Right hindlimb (tissue), 1 donor: ENCODE measurements around the gene TERF2IP.

Source experiments
- DNase-seq: peaks from one replicate; pipeline ENCODE4 v3.0.0-alpha.2; 2018

Gene TERF2IP, protein sequence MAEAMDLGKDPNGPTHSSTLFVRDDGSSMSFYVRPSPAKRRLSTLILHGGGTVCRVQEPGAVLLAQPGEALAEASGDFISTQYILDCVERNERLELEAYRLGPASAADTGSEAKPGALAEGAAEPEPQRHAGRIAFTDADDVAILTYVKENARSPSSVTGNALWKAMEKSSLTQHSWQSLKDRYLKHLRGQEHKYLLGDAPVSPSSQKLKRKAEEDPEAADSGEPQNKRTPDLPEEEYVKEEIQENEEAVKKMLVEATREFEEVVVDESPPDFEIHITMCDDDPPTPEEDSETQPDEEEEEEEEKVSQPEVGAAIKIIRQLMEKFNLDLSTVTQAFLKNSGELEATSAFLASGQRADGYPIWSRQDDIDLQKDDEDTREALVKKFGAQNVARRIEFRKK

DNA sequence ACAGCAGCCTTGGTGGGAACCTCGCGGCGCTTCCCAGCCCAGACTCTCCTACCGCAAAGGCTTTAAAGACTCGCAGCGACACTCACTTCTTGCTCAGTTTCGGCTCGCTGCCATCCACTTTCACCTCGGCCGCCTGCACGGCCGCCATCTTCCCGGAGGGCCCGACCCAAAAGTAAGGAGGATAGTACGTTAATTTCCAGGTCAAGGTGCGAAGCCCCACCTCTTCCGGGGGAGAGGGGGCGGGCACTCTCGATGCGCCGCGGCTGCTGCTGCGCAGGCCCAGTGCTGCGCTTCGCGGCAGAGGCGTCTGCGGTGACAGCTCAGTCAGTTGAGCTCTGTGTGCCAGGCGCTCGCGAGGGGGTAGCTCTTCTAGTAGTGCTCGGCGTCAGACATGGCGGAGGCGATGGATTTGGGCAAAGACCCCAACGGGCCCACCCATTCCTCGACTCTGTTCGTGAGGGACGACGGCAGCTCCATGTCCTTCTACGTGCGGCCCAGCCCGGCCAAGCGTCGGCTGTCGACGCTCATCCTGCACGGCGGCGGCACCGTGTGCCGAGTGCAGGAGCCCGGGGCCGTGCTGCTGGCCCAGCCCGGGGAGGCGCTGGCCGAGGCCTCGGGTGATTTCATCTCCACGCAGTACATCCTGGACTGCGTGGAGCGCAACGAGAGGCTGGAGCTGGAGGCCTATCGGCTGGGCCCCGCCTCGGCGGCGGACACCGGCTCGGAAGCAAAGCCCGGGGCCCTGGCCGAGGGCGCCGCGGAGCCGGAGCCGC is at the start of gene TERF2IP, which contains the start of gene KARS1:
Gene TERF2IP, plus strand, starts transcription at position 282 of the 773 bp plus-strand sequence. Its CDS starts 110 bp downstream, at position 392.
Gene KARS1, minus strand, starts transcription at position 174 of the 773 bp plus-strand sequence. Its CDS starts 26 bp downstream, at position 148.
- DNase-seq: peak; percentile 97

DNA sequence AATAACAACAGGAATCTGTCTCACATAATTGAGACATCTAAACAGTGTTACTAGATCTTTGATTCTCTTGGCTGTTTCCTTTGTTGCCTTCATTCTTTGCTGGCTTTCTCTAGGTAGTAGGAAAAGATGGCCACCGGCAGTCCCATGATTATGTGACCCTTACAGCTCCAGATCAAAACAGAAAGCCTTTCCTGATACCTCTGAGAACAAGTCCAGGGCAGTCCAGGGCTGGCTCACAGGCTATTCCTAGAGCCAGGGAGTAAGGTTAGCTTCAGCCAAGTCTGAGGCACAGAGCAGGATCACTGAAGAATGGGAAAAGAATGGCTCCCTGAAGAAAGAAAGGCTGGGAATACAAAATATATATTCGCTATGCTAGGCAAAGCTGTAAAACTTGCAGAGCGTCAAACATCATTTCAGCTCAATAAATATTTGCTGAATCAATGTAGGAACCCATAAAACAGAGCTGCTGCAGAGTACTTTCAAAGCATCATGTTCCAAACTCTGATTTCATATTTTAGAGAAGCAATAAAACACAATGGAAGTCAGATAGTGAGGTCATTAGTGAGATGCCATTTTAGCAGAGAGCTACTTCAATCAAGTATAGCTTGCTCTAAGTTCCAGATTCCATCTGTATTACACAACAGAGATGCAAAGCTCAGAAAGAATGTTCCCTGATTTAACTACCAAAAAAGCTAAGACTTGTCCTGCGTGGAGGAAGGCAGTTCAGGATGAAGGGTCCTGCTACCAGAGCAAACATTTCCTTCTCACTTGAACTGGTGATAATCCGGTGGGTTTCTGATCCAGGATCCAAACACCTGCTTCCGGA is 47.9 kb upstream of the TERF2IP start:
- no peak for DNase-seq

DNA sequence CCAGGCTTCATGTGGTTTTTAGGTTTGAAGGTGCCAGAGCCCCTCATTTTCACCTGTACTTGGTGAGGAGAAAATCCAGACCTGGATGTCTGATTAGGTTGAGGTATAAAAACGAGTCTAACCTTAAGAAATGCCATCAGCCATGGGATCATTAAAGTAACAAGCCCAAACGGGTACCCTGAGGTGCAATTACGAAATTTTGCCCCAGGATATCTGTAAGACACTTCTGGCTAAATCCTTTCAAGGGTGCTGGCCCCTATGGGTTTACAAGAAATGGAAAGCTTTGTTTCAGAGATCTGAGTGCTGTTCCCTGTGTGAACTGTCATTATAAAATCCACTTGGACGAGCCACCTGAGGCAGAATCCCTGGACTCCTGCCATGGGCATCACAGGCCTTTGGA is 44.3 kb upstream of the TERF2IP start:
- DNase-seq: no peak

DNA sequence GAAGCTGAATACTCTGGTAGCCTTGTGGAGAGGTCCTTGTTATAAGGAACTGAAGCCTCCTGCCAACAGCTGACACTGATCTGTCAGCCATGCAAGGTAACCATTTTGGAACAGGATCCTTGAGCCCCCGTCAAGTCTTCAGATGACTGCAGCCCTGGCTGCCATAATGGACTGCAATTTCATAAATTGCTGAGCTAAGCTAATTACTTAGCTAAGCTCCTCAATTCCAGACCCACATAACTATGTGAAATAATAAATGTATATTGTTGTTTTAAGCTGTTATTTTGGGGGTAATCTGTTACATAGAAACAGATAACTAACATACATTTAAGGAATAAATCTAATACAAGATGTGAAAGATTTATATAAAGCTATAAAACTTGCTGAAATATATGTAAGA is 41.1 kb upstream of the TERF2IP start:
- no peak for DNase-seq

DNA sequence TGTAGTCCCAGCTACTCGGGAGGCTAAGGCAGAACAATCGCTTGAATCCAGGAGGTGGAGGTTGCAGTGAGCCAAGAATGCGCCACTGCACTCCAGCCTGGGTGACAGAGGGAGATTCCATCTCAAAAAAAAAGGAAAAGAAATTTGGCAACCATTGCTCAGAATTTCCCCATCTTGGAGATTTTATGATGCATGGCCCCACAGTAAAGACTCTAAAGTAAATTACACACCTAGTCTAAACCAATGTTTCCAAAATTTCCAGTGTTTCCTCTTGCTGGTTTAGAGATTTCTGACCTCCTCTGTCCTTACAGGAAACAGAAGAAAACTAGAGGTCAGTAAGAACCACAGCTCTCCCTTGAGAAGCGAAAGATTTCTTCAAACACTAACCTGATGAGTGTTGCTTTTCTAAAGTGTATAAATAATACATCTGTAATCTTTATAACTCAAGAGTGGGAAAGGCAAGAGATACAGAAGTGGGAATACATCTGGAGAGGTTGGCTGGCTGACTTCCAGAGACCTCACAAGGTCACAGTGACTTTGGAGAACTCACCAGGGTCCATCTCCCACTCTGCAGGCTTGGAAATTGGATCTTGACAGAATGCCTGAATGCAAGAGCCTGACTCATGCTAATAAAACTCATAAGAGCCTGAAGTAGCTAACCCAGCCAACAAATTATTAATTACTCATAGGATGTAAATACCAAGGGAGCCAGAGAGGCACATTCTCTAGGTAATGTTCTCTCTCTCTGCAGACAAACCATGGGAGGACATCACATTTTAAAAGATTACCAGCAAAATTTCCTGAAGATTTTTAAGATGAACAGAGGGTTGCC is 33.3 kb upstream of the TERF2IP start:
- no peak for DNase-seq

DNA sequence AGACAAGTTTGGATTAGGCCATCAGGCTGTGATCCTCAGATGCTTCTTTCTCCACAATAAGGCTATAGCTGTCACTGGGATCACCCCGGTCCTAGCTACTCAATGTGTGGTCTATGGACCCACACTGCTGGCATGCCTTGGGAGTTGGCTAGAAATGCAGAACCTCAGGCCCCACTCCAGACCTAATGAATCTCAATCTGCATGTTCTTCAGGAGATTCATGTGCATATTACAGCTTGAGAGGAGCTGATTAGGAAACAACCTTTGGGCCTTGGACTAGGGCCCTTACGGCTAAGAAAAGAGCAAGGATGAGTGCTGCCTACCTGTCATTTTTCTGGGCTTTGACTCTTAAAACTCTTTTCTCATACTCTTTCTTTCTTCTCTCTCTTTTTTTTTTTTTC is 32.0 kb upstream of the TERF2IP start:
- no peak for DNase-seq

DNA sequence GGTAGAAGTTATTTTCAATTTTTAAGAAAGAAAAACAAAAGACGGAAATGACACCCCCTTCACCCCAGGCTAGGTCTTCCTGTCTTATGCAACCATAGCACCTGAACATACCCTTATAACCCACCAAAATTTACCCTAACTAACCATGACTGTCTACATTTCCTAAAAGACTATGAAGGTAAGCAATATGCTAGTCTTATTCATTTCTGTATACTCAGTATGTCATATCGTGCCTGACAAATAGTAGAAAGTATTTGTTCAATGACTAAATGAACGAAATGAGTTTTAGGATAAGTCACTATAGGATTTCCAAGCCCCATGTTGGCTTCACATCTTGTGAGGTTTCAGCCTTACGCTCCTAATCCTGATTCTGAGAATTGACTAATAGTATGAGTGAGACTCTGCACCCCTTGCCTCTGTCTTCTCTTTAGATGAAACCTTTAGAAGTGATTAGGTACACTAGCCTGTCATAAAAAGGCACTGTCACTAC is 31.0 kb upstream of the TERF2IP start:
- DNase-seq: no peak

DNA sequence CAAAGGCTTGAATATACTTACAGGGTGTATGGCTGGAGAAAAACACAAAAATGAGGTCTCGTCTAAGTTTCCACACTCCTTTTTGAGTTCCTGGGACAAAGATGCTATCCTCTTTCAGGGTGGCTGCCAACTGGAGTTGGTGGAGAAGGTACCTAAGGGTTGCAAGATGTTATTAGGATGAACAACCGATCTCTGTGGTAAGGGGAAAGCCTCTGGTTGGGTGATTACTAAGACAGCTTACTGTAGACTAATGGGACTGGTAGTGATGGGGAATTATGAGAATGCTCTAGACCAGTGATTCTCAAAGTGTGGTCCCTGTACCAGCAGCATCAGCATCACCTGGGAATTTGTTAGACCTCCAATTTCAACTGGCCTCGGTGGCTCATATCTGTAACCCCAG is 30.5 kb upstream of the TERF2IP start:
- no peak for DNase-seq

DNA sequence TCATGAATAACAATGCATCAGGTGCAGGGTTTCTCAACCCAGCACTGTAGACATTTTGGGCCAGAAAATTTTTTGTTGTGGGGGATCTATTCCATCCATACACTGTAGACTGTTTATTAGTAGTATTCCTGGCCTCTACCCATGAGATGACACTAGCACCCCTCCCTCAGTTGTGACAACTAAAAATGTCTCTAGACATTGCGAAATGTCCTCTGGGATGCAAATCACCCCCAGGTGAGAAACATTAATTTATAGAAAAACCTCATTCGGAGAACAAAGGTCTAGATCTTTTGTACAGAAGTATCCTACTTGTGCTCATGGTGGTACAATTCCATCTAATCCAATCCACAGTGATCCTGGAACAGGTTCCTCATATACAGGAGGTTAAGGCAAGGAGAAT is 28.8 kb upstream of the TERF2IP start:
- no peak for DNase-seq

DNA sequence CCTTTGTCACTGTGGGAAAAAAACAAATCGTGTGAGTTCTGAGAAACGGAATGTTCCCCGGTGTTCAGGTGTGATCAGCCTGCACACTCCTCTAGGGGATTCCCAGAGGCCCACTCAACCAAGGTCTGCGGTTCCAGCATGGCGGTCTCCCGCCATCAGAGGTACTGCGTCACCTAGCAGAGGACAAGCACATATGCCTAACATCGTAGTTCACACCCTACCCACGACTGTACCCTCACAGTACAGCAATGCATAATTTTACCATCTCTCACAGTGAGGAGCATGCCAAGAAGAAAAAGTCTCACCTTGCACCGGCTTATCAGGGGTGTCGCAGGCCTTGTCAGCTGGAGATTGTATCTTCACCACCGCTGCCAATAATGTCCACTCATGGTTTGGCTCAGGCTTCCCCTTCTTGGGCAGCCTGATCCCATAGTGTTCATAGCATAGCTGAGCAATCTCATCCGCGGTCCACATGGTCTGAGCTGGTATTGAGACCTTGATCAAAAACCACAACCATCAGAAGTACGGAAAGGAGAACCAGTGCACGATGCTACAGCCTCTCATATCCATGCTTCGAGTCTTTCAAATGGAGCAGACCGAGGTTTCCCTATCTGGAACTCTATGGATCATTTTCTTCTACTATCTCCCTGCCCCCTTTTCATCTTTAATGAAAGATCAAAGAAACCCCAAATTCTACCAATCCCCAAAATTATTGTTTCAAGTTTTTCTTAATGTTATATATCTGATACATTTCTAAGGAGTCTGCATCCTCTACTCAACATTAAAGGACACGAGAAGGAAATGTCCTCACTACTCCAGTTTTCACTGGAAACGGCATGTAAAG is 27.0 kb upstream of the TERF2IP start:
- DNase-seq: no peak

DNA sequence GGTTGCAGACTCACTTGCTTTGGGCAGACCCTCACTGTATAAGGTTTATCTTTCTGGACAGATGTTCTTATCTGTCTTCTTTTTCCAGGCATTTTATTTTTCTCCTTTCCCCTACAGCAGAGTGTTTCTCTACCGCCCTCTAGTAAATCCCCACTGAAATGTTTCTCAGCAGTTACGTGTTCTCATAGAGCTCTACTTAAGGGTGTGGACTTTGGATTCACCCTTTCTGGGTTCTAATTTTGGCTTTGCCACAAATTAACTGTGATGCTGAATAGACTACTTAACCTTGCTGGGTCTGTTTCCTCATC is 26.4 kb upstream of the TERF2IP start:
- DNase-seq: no peak

DNA sequence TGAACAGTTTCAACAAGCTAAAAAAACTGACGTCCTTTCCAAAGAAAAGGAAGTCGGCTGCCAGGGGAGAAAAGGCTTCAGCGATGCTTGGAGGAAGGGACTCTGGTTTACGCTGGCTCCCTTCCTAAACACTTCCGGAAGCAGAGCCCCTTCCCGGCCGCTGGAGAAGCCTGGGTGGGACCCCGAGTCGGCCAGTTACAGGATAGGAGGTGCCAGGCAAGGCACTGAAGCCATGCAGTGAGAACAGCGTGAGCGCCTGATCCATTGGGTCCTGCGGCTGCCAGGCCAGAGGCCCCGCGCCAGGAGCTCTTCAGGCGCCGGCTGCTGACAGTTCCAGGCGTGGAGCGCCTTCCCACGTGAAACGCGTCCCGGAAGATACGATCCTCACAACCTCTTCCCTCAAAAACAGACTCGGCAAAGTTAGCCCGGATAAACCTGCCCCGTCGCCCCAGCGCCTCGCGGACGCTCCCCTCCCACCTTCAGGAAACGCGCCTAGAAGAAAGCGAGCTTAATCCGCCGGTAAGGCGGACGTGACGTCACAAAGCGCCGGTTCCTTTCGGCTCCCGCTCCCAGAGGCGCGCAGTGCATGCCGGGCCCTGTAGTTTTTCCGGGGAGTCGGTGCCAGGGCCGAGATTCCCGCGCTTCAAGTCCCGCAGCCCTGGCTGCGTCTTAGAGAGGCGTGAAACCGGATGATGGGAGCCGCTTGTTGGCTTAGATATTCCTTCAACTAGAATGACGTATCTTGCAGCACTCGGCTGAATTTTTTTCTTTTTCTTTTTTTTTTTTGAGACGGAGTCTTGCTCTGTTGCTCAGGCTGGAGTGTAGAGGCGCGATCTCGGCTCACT is 24.6 kb upstream of the TERF2IP start, which contains the start of gene ADAT1:
Gene ADAT1, minus strand, starts transcription at position 521 of the 845 bp plus-strand sequence. CDS start 2,482 bp downstream, outside the sequence.
- peak; percentile 99 for DNase-seq

DNA sequence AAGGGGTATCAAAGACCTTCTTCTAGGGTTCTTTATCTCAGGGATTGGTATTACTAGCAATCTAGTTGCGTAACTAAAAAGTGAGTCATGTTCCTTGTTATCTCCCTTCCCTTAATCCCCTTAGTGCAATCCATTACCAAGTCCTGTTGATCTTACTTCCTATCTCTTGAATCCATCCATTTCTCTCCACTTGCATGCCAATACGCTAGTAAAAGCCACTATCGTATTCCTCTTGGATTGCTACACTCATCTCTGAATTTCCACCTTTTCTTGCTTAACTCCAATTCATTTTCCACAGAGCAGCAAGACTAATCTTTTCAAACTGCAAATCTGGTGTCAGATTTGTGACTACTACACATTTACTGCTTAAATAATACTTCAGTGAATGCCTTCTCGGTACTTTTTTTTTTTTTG is 22.6 kb upstream of the TERF2IP start:
- DNase-seq: no peak

DNA sequence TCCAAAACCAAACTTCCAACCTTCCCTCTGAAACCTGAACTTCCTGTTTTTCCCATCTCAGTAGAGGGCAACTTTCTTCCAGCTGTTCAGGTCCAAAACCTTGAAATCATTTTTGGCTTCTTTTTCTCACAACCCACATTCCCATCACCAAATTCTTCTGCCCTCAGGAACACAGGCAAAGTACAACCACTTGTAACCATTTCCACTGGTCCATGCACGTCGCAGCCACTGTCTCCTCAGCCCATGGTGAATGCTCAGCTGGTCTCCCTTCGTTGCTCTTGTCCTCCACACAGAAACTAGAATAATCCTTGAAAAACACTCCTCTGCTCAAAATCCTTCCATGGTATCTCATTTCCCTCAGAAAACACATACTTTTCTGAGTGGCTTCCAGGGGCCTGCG is 20.8 kb upstream of the TERF2IP start:
- DNase-seq: no peak

DNA sequence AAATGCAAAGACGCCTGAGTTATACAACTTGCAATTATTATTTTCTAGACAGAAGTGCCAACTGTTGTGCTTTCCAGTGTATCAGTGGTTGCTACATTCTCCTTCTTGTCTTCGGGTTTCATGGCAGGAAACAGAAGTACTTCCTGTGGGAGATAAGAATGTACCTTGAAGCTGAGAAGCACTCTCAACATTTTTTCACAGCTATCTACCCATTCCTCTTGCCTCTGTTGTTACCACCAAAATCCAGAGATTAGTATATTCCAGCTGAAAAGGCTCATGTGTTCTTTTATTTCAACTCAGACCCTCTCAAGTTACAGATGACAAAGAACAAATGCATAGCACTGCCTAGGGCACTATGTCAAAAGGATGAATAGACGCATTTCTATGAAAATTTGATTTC is 19.7 kb upstream of the TERF2IP start:
- no peak for DNase-seq

DNA sequence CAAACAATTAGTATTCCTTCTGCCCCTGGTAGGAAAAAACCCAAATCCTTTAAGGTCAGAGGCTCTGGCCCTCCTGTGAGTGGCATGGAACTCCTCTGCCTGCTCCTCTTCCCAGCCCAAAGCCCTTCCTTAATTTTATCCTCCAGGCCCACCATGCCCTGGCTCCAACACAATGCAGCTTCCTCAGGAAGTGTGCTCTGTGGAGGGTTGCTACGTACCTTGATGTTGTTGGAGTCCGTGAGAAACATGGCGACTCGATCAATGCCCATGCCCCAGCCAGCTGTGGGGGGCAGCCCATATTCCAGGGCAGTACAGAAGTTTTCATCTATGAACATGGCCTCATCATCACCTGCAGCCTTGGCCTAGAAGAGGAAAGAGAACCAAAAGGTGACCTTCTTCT is 19.2 kb upstream of the TERF2IP start:
- DNase-seq: no peak

DNA sequence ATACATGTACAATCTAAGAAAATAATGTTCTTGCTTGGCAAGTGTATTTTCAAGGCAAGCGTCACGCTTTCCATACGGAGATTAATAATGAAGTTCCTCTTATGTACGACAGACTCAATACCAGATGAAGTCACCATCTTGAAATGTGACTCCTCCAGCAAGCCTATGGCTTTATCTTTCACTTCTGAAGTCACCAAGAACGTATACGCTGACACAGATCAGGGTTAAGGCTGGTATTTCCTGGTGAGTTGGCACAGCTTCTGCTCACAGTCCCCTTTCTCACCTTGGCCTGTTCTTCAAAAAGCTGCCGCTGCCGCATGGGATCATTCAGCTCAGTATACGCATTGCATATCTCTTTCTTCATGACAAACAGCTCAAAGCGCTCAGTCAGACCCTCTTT is 18.4 kb upstream of the TERF2IP start:
- no peak for DNase-seq

DNA sequence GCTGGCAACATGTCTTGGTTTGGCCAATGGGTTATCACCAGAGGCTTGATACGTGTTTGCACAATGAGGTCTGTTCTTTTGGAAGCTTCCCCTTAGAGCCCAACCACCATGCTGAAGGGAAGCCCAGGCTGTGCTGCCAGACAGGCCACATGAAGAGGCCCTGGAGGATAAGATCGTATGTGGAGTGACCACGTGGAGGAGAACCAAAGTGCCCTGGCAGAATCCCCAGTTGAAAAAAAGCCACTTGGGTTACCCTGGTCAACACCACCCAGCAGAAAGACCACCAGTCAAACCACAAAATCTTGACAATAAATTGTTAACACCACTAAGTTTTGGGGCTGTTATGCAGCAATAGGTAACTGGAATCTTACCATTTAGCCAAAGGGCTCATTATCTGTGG is 17.5 kb upstream of the TERF2IP start:
- DNase-seq: no peak

DNA sequence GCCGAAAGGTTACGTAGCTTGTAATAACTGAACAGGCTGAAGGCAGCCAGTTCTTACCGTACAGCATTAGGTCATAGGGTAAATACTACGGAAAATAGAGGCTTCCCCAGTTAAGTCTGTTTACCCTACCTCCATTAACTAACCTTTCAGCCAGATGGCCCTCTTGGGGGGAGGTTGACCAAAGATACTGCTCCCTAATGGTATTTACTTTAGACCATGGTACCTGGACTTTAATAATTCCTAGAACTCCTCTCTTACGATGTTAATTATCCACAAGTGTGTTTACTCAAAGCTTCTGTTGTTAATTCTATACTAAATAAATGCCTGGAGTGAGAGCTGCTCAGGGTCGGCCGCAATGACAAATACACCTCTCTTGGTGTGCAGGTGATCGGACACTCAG is 14.7 kb upstream of the TERF2IP start:
- no peak for DNase-seq

DNA sequence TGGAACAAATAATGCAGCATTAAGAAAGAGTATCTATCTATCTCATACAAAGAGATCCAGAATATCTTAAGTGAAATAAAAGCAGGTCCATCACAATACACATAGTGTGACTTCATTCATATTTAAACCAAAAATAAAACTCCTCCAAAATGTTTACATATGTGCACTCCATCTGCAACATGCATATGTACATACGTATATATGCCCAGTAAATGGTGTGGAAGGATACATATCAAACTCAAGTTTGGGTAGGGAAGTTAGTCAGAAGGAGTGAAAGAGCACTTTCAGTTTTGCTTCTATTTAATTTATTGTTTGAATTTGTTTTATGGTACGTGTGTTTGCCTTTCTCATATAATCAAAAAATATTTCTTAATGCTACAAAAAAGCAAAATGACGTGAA is 12.5 kb upstream of the TERF2IP start:
- no peak for DNase-seq
